T47D (cell line): ENCODE data around the gene RNASET2.

ENCODE experiments used
- DNase-seq, 2 experiments: peaks; one replicate each; pipeline versions ENCODE4 v3.0.0 to v3.0.0-alpha.2; 2011 to 2012; ENCODE audit warnings: low read depth in 1 of 2, low spot score in 1 of 2
- JUND ChIP-seq: IDR thresholded peaks from 2 replicates; pipeline ENCODE4 v1.6.1; 2012; ENCODE audit warnings: low read depth
- in situ Hi-C: cut with HindIII; loops from 2 replicates; pipeline ENCODE4 v1.10.0; 2016; ENCODE audit warnings: low sequenced_read_pairs, low pct_unique_long_range_greater_than_20kb

RNASET2 gene

DNA sequence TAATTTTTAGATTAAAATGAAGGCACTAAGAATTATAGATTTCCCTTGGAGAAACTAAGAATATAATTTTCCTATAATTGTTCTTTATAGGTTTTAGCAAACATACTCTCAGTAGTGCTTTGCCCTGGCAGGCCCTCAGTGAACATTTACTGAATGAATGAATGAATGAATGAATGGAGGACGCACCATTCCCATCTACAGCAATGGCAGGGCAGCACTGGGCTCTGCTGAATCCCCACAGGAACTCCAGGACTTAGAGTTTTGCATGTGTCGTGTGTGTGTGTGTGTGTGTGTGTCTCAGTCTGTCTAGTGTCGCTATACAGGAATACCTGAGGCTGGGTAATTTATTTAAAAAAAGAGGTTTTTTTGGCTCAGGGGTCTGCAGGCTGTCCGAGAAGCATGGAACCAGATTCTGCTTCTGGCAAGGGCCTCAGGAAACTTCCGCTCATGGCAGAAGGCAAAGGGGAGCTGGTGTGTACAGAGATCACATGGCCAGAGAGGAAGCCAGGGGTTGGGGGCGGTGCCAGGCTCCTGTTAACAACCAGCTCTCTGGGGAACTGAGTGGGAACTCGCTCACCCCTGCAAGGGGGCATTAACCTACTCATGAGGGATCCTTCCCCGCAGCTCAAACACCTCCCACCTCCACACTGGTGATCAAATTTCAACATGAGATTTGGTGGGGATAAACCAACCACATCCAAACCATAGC, 20.1 kb downstream of the RNASET2 start:
- DNase-seq: no peak
- in situ Hi-C loops: no loop called here
- no peak for TF ChIP-seq JUND

DNA sequence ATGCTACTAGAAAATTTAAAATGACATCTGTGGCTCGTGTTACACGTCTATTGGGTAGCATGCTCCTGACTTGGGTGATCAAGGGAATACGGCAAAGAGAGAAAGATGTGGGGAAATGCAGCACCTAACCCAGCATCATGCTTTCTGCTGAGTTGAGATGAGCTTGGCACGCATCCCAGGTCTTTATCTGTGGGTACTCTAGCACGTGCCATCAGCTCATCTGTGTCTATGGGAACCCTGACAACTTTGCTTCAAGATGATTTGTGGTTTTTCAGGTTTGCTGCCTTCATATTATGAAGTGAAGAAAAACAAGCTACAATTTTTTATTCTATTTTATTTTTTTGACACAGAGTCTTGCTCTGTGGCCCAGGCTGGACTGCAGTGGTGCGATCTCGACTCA, 21.0 kb downstream of the RNASET2 start:
- no peak for DNase-seq
- in situ Hi-C loops: no loop called here
- TF ChIP-seq JUND: no peak

DNA sequence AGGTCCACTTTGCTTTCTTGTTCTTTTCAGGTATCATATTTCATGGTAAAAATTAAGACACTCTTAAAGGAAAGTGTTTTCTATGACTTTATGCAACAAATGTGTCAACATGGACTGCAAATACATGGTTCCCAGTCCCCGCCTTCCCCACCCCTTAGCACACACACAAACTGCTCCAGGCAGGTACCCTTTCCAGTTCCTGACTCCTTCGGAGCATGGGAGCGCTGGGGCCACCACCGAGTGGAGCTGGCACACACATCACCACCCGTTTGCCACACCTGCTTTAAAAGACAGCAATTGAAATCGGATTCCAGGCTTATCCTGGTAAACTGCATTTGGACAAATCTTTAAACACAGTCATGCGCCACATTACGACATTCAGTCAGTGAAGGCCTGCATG, 22.2 kb downstream of the RNASET2 start:
- no peak for TF ChIP-seq JUND
- in situ Hi-C loops: no loop called here
- DNase-seq: no peak

DNA sequence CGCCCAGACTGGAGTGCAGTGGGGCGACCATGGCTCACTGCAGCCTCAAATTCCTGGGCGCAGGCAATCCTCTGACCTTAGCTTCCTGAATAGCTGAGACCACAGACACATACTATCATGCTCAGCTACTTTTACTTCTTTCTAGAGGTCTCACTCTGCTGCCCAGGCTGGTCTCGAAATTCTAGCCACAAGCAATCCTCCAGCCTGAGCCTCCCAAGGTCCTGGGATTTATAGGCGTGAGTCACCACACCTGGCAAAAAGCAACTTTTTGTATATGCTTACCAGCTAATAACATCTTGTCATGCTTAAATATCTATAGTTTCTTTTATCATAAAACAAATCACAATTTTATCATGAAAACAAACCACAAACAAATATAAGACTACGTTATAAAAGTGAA, 23.0 kb downstream of the RNASET2 start:
- in situ Hi-C loops: no loop called here
- TF ChIP-seq JUND: no peak
- no peak for DNase-seq

DNA sequence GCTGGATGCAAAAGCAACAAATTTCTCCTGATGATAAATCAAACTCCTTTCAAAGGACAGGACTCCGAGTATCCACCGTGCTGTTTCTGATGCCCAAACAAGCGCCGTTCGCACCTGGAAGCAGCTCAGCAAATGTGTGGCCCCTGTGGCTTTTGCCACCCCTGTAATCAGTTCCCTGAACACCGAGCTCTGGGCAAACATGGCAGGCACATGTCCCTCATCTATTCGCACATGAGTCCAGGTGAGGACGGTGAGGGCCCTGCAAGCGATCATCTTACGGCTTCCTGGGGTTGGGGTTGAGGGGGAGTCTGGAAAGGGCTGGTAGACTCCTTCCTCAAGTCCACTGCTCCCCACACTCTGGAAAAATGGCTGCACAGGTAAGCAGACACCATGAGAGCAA, 23.7 kb downstream of the RNASET2 start:
- no peak for TF ChIP-seq JUND
- no peak for DNase-seq
- in situ Hi-C loops: no loop called here

DNA sequence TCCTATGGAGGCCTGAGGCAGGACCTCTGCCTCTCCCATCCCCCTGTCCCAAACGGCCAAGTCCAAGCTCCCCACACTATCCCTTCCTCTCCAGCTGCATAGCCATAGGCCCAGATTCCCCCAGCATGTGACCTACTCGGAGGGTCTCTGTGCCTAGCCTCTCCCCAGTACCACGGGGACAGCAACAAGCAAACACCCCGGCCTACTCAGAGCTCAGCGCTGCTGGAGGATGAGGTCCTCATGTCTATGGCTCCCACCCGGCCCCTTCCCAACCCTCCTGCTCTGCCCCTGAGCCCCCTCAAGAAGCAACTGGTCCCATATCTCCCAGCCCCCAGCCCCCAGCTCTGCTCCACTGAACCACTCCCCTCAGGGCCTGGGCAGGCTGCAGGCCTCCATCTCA, 24.2 kb downstream of the RNASET2 start:
- in situ Hi-C loops: no loop called here
- DNase-seq: no peak
- no peak for TF ChIP-seq JUND

DNA sequence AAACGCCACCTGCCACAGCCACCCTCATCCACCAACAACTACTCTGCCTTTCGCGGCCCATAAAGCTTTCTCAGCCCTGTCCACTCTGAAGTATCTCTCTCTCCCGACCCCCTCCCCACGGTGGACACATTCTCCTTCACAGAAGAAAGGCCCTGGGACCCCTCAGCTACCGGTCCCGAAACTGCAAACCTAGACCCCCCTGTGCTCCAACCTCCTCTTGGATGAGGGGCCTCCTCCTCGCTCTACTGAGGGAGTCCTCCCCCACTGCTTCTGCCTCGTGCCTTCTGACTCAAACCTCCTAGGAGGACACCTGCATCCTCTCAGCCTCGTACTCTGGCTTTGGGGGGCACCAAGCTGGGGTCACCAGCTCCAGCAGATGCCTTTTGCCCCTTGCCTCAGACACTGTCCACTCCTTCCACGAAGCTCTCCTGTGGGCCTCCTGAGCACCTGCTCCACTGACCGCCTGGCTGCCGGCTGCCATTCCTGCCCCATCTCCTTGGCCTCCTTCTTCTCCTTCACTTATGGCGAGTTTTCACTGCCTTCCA, 24.9 kb downstream of the RNASET2 start:
- in situ Hi-C loops: no loop called here

DNA sequence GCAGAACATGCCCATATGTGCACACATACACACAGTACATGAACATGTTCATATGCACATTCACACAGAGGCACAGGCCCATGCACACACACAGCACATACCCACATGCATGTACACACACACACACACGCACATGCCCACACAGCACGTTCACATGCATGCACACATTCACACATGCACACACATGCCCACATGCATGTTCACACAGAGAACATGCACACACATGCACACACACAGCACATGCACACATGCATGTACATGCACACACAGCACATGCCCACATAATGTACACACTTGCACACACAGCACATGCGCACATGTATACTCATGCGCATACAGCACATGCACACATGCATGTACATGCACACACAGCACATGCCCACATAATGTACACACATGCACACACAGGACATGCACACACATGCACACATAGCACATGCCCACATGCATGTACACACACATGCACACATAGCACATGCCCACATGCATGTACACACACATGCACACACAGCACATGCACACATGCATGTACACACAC, 25.9 kb downstream of the RNASET2 start:
- TF ChIP-seq JUND: no peak
- in situ Hi-C loops: no loop called here
- no peak for DNase-seq

More for the DNA sequence above, 24.9 kb downstream of the RNASET2 start:
- DNase-seq: no peak
- no peak for TF ChIP-seq JUND

DNA sequence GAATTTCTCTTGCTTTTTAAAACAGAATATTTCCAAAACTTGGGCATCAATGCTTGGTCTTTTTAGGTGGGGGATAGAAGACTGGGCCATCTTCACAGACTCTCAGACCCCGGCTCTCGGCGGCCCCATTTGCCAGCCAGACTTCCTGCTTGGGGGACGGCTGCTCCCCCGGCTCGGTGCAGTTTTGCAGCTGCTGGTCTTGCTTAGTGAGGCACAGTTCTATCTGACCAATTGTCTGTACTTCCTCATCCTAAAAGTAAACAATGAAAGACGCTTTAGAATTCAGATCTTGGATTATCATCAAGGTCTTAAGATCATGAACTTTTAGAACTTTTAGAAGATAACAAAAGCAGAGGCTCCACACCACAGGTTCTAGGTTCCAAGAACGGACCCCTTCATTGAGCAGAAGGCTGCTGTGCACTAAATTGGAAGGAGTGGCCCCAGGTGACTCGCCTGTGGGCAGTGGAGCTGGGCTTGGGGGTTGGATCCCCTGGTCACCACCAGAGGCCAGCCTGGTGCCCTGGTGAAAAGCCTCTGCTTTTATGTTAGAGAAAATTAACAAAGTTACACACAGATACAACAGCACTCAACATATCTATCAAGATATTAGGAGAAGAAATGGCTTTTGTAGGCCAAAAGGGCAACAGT, 26.7 kb downstream of the RNASET2 start:
- DNase-seq: no peak
- in situ Hi-C loops: no loop called here
- no peak for TF ChIP-seq JUND

DNA sequence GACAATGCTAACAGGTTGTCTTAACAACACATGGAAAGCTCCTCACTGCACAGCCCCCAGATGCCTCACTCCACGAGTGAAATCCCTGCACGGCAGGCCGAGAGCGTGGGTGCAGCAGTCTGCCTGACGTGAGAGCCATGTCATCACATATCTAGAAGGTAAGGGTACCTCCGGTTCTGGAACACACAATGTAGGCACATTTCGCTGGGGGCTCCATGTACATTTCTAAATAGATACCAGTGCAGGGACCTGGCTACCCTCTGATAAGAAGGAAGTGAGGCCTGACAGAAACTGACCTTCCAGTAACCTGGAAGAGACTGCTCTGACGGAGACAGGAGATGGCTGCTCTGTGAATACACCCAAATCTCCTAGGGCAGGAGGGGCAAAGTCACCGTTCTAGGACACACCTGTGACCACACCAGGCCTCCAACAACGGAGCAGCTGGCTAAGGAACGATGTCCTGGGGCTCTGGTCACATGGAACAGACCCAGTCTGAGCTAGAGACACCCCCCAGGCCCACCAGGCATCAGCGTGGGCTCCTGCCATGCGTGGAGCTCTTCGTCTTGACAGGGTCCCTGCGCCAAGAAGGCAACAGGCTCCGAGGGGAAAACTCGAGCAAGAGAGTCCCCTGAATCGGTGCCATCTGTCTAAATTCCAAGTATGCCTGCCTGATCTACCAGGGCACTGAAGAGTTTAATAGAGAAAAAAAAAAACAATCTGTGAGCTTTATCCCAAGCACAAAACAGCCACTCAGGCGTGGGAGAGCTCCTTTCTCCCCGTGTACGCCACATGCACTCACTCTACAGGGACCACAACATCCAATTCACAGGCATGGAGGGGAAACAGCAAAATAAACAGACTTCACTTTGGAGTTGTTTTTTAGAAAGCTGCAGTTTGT, 27.5 kb downstream of the RNASET2 start:
- no peak for DNase-seq
- in situ Hi-C loops: no loop called here
- no peak for TF ChIP-seq JUND

DNA sequence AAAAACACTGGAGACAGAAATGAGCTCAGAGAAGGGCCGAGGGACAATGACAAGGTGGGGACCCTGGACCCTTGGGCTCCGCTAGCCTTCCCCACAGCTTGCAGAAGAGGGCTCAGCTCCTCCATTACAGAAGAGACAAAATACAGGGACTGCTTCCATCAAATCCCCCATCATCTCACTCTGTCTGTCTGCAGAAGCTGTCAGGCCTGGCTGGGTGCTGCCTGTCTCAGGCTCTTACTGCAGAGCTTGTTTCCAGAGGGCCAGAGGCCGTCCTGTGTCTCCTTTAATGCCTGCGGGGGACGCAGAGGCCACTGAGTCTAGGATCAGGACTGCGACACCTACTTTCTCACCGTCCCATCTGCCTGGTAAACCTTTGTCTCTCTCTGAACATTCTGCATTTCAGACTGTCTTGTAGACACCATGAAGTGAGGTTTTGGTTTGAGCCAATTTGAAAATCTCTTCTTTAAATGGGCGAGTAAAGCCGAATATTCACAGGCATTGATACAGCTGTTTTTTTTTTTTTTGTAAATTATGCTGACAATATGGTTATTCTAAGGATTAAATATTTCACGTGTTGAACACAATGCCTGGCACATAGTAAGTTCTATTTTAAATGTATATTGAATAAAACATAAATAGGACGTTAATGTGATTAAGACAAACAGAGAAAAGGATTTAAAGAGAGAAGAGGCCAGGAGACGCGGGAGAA, 28.3 kb downstream of the RNASET2 start:
- in situ Hi-C loops: no loop called here
- no peak for DNase-seq
- TF ChIP-seq JUND: no peak

DNA sequence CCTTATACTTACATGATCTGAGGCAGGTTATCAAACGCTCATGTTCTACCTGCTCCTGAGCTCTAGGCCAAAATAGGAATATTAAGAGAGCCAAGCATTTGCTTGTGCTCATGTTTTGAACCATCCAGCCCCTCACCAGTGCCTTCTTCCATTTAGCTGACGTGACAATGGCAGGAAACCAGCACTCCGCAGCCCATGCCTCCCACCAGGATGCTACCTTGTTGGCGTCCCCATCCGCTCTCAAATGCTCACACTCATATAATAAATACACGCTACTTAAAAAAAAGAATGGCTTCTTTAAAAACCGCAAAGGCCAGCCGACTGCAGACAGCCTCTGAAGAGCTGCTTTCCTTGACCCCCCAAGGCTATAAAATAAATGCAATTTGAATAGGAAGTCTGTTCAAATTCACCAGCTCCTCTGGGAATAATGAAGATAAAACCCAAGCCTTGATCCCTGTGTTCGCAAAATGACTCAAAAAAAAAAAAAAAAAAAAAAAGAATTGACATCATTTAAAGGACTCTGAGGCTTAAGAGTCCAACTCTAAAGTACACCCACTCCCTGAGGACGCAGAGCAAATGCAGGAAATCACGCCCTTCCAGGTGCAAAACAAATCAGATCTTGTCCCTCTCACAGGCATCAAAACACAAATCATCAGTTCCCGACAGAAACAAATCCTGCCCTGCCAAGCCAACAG, 29.0 kb downstream of the RNASET2 start:
- DNase-seq: no peak
- in situ Hi-C loops: no loop called here
- no peak for TF ChIP-seq JUND
